H1 (cell line): ENCODE data around the gene GTF3C5. TPM values are rescaled to one million over a fixed set of nuclear protein-coding genes. Genes with fewer than 3 reads are reported as not detected.

Experiments
- CTCF ChIA-PET: fragments of 300-600 bp; sonication (Branson Sonifier 250); formaldehyde crosslinking; loops from one replicate; lab custom pipeline; 2021; ENCODE audit not compliant: partially characterized antibody; lab: Charles Lee
- POLR2A ChIA-PET: fragments of 300-600 bp; sonication (Branson Sonifier 250); formaldehyde crosslinking; loops from one replicate; lab custom pipeline; 2021; ENCODE audit warnings: inconsistent platforms; ENCODE audit not compliant: partially characterized antibody; lab: Charles Lee
- DNase-seq, 2 experiments: peaks; one replicate each; pipeline versions ENCODE4 v3.0.0 to v3.0.0-alpha.2; 2010 to 2022; ENCODE audit warnings: low spot score in 2 of 2, low read depth in 1 of 2, mixed read lengths in 1 of 2
- FAIRE-seq: peaks from 2 replicates; lab custom pipeline; 2011; peaks lifted over from hg19 to GRCh38; lab: Jason Lieb, UNC
- H2AFZ ChIP-seq: 2 replicates; pipeline ENCODE4 v1.8.1; 2012; ENCODE audit warnings: low read length, inconsistent platforms
- H2AK5ac ChIP-seq: 2 replicates; pipeline ENCODE4 v1.6.1; 2013; ENCODE audit warnings: low read depth, low read length
- H2BK120ac ChIP-seq: replicated peaks from 2 replicates; pipeline ENCODE3; 2013; ENCODE audit warnings: low read depth, low read length, inconsistent platforms
- H2BK12ac ChIP-seq: 2 replicates; pipeline ENCODE4 v1.6.1; 2013; ENCODE audit warnings: low read depth, low read length
- H2BK15ac ChIP-seq: 2 replicates; pipeline ENCODE4 v1.6.1; 2013; ENCODE audit warnings: low read length
- H2BK20ac ChIP-seq: 2 replicates; pipeline ENCODE4 v1.6.1; 2013; ENCODE audit warnings: low read length
- H2BK5ac ChIP-seq: 2 replicates; pipeline ENCODE4 v1.6.1; 2013; ENCODE audit warnings: low read depth, low read length
- H3K14ac ChIP-seq: 2 replicates; pipeline ENCODE4 v1.6.1; 2013; ENCODE audit warnings: inconsistent platforms; ENCODE audit not compliant: insufficient read length
- H3K18ac ChIP-seq: 2 replicates; pipeline ENCODE4 v1.6.1; 2013; ENCODE audit warnings: low read length; ENCODE audit errors: extremely low read depth
- H3K23ac ChIP-seq: 2 replicates; pipeline ENCODE4 v1.6.1; 2013; ENCODE audit warnings: inconsistent platforms; ENCODE audit not compliant: insufficient read length
- H3K23me2 ChIP-seq: 2 replicates; pipeline ENCODE4 v1.6.1; 2013; ENCODE audit warnings: low read depth, low read length
- H3K27ac ChIP-seq: 2 replicates; pipeline ENCODE4 v1.6.1; 2011; ENCODE audit warnings: low read depth, low read length, inconsistent platforms
- H3K27me3 ChIP-seq, 4 experiments: replicated peaks in 1 of 4; 1 replicate in 1 of 4; 2 replicates in 3 of 4; pipeline versions ENCODE4 v1.6.1 to v1.8.1; 2011 to 2013; ENCODE audit warnings: low read length in 3 of 4, mild to moderate bottlenecking in 3 of 4, inconsistent platforms in 2 of 4, mixed read lengths in 2 of 4, moderate library complexity in 1 of 4; ENCODE audit not compliant: control insufficient read depth in 3 of 4, insufficient read depth in 3 of 4; ENCODE audit errors: extremely low read depth in 1 of 4
- H3K36me3 ChIP-seq, 4 experiments: 2 replicates each; pipeline versions ENCODE4 v1.6.1 to v1.8.1; 2011 to 2013; ENCODE audit warnings: mild to moderate bottlenecking in 4 of 4, low read length in 3 of 4, moderate library complexity in 2 of 4, control low read depth in 1 of 4, inconsistent platforms in 1 of 4; ENCODE audit not compliant: insufficient read depth in 4 of 4, control insufficient read depth in 2 of 4
- H3K4ac ChIP-seq: replicated peaks from 2 replicates; pipeline ENCODE3; 2013; ENCODE audit warnings: low read length, low read depth, mixed read lengths, inconsistent platforms; ENCODE audit not compliant: insufficient read length
- H3K4me1 ChIP-seq, 4 experiments: replicated peaks in 1 of 4; 1 replicate in 1 of 4; 2 replicates in 3 of 4; pipeline versions ENCODE4 v1.6.1 to v1.8.1; 2011 to 2013; ENCODE audit warnings: low read length in 3 of 4, inconsistent platforms in 2 of 4, mixed read lengths in 1 of 4; ENCODE audit not compliant: insufficient read depth in 4 of 4, control insufficient read depth in 3 of 4
- H3K4me2 ChIP-seq, 2 experiments: 2 replicates each; pipeline versions ENCODE4 v1.6.1 to v1.8.1; 2011 to 2013; ENCODE audit warnings: low read depth in 2 of 2, low read length in 2 of 2, control low read depth in 1 of 2, inconsistent platforms in 1 of 2, mild to moderate bottlenecking in 1 of 2; ENCODE audit not compliant: insufficient read depth in 1 of 2
- H3K4me3 ChIP-seq, 4 experiments: fragments of 200-600, 300-600 bp in 1 of 4; sonication (generic), shearing (Covaris generic), sonication (Bioruptor Twin) in 1 of 4; 2 replicates each; pipeline versions ENCODE4 v1.5.1 to v1.8.1; 2011 to 2016; ENCODE audit warnings: low read length in 4 of 4, low read depth in 3 of 4, control low read depth in 2 of 4, inconsistent platforms in 2 of 4, mild to moderate bottlenecking in 2 of 4, mixed read lengths in 1 of 4, moderate library complexity in 1 of 4; ENCODE audit not compliant: insufficient read depth in 2 of 4; ENCODE audit errors: extremely low read depth in 1 of 4
- H3K56ac ChIP-seq: replicated peaks from 2 replicates; pipeline ENCODE3; 2013; ENCODE audit warnings: low read depth, mild to moderate bottlenecking, mixed read lengths, low read length, inconsistent platforms; ENCODE audit not compliant: insufficient read length
- H3K79me1 ChIP-seq: 2 replicates; pipeline ENCODE4 v1.6.1; 2013; ENCODE audit warnings: low read depth, low read length, control low read depth
- H3K79me2 ChIP-seq, 2 experiments: 2 replicates each; pipeline versions ENCODE4 v1.6.1 to v1.8.1; 2012 to 2013; ENCODE audit warnings: low read length in 2 of 2, mild to moderate bottlenecking in 2 of 2, inconsistent platforms in 1 of 2; ENCODE audit not compliant: insufficient read depth in 2 of 2, control insufficient read depth in 1 of 2
- H3K9ac ChIP-seq, 4 experiments: replicated peaks in 1 of 4; 1 replicate in 1 of 4; 2 replicates in 3 of 4; pipeline versions ENCODE4 v1.6.1 to v1.8.1; 2011 to 2013; ENCODE audit warnings: low read depth in 3 of 4, low read length in 3 of 4, control low read depth in 2 of 4, mild to moderate bottlenecking in 2 of 4, moderate library complexity in 2 of 4, inconsistent platforms in 1 of 4; ENCODE audit errors: extremely low read depth in 1 of 4
- H3K9me3 ChIP-seq, 2 experiments: 2 replicates each; pipeline versions ENCODE4 v1.6.1 to v1.8.1; 2012 to 2013; ENCODE audit warnings: mild to moderate bottlenecking in 2 of 2, moderate library complexity in 2 of 2, control low read depth in 1 of 2, inconsistent platforms in 1 of 2, low read depth in 1 of 2, low read length in 1 of 2, mixed read lengths in 1 of 2; ENCODE audit not compliant: insufficient read depth in 2 of 2
- H4K20me1 ChIP-seq, 2 experiments: replicated peaks in 1 of 2; 2 replicates each; pipeline versions ENCODE3 to v1.8.1; 2011 to 2013; ENCODE audit warnings: inconsistent platforms in 2 of 2, low read length in 2 of 2, mild to moderate bottlenecking in 1 of 2; ENCODE audit not compliant: insufficient read depth in 2 of 2, control insufficient read depth in 1 of 2
- H4K5ac ChIP-seq: 2 replicates; pipeline ENCODE4 v1.6.1; 2013; ENCODE audit warnings: low read length, low read depth, mixed read lengths, inconsistent platforms; ENCODE audit not compliant: insufficient read length
- H4K8ac ChIP-seq: 2 replicates; pipeline ENCODE4 v1.8.0; 2013; ENCODE audit warnings: mild to moderate bottlenecking, moderate library complexity, low read length, inconsistent platforms; ENCODE audit not compliant: insufficient read depth; ENCODE audit errors: extremely low read depth
- H4K91ac ChIP-seq: replicated peaks from 2 replicates; pipeline ENCODE3; 2013; ENCODE audit warnings: low read length, mixed read lengths, inconsistent platforms; ENCODE audit not compliant: insufficient read length
- CEBPB ChIP-seq: IDR thresholded peaks from 2 replicates; pipeline ENCODE4 v1.6.1; 2012; ENCODE audit warnings: low read depth, low read length
- KDM1A ChIP-seq: fragments of 200-600, 300-600 bp; sonication (generic); IDR thresholded peaks from 2 replicates; pipeline ENCODE4 v1.7.1; 2016; ENCODE audit warnings: mild to moderate bottlenecking, low read length, borderline replicate concordance
- SIN3A ChIP-seq, 2 experiments: IDR thresholded peaks in 1 of 2; conservative IDR thresholded peaks in 1 of 2; 2 replicates each; pipeline ENCODE4 v1.6.1; 2011 to 2012; ENCODE audit warnings: low read length in 2 of 2, improper control_type of control experiment in 1 of 2, low read depth in 1 of 2, mild to moderate bottlenecking in 1 of 2
- SIX5 ChIP-seq: IDR thresholded peaks from 2 replicates; pipeline ENCODE4 v1.6.1; 2011; ENCODE audit warnings: mild to moderate bottlenecking, low read depth, low read length
- TAF7 ChIP-seq: optimal IDR thresholded peaks from 2 replicates; pipeline ENCODE3; 2011; ENCODE audit warnings: low read depth, mild to moderate bottlenecking, inconsistent platforms, low read length, moderate library complexity, borderline replicate concordance
- WGBS, 2 experiments: shearing (Covaris generic) in 1 of 2; methylation state at CpG; one replicate each; pipeline versions ENCODE4 v1.1.6 to v1.1.7; 2013 to 2015; ENCODE audit warnings: low lambda C conversion rate in 2 of 2, mixed read lengths in 2 of 2, inconsistent platforms in 1 of 2, low coverage in 1 of 2, missing lambda C conversion rate in 1 of 2; ENCODE audit not compliant: insufficient replicate concordance in 2 of 2, insufficient coverage in 1 of 2, insufficient read length in 1 of 2; ENCODE audit errors: extremely low coverage in 1 of 2, missing lambda C conversion rate in 1 of 2; 5-methylcytosine and 5-hydroxymethylcytosine counted together
- polyA plus RNA-seq, 7 experiments: library from polyadenylated mRNA; depleted of rRNA in 3 of 7; stranded (reverse) in 5 of 7; unstranded in 2 of 7; fragments of >200 nt in 5 of 7; fragments of 200-250 nt in 2 of 7; gene quantifications; 1 replicate in 5 of 7; 2 replicates in 1 of 7; 4 replicates in 1 of 7; pipeline versions ENCODE4 v1.2.1 to v1.2.3, GENCODE V29; 2011 to 2013; ENCODE audit warnings: missing spikeins in 2 of 7, mixed read lengths in 2 of 7
- total RNA-seq: library from RNA; stranded (reverse); fragmentation: NEBNext Ultra II Directional; extraction: Animal tissue kit (Norgen Biotek cat#: 25700); gene quantifications from 2 replicates; pipeline ENCODE4 v1.2.1, GENCODE V29; 2021

The GTF3C5 gene
- total and polyA plus RNA-seq, 2 of the 8 experiments (the other 6 are each of a cell fraction or from before 2014, with no cell fraction given) = 78.7 to 87.1 TPM

DNA sequence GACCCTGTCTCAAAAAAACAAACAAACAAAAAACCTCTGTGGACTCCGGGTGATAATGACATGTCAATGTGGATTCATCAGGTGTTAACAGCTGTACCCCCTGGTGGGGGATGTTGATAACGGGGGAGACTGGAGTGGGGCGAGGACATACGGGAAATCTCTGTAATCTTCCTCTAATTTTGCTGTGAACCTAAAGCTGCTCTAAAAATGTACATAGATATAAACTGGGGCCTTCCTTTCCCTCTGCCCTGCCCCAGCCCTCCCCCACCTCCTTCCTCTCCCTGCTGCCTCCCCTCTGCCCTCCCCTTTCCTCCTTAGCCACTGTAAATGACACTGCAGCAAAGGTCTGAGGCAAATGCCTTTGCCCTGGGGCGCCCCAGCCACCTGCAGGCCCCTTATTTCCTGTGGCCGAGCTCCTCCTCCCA, 29.6 kb downstream of the GTF3C5 start:
- H3K9ac ChIP-seq = no peak overlapping the region
- ChIA-PET CTCF (interaction anchor here (0.7 to 1.5 kb wide), 7 partner anchors 19 to 87 kb away, joined by 3 to 10 read pairs (median 4); no protein-coding TSS in a partner anchor), POLR2A (interaction anchor here (1.9 kb wide), 3 partner anchors 11 to 30 kb away, joined by 4 to 7 read pairs (median 4); no protein-coding TSS in a partner anchor)
- H3K4me1 ChIP-seq = peaks cover 6 to 23% (median 13%) of the 10 kb centered on the region in 4 experiments
- 0 out of 4 replicates have a peak overlapping the region, but pooled peaks have one; percentile 6 to 21 for H3K4me2 ChIP-seq
- no peak overlapping the region for H2AK5ac ChIP-seq
- H3K79me1 ChIP-seq = 0 out of 2 replicates have a peak, but pooled peaks cover 2% of the 10 kb centered on the region
- no peaks in the 10 kb centered on the region for H3K79me2 ChIP-seq
- no peak overlapping the region for H4K8ac ChIP-seq
- 83% methylated on average over 4 of the region's 6 CpGs; no CpG with 5 or more reads in 1 of the 2 experiments for WGBS, 2 experiments
- H3K36me3 ChIP-seq = peaks cover 2 to 22% (median 8%) of the 10 kb centered on the region in 4 experiments; a peak in 5 of 8 replicates
- no peaks in the 10 kb centered on the region for H3K9me3 ChIP-seq
- H4K5ac ChIP-seq = no peak overlapping the region
- 0 out of 4 replicates have a peak, but pooled peaks of 1 of the 2 experiments have one; percentile 24 for TF ChIP-seq SIN3A (conservative IDR thresholded peaks at IDR 0.05 in 1 of 2, IDR thresholded peaks at IDR 0.05 in 1 of 2; ENCODE audit: low read depth in 1 of 2, low read length in 2 of 2)
- TF ChIP-seq CEBPB = no peak
- no peak for TF ChIP-seq KDM1A
- no peak for TF ChIP-seq TAF7
- TF ChIP-seq SIX5 = no peak
- H3K4me3 ChIP-seq = no peak overlapping the region
- FAIRE-seq = no peak
- no peak overlapping the region for H2BK20ac ChIP-seq
- no peak overlapping the region for H3K14ac ChIP-seq
- no peak overlapping the region for H3K27ac ChIP-seq
- H3K56ac ChIP-seq = no peak overlapping the region
- peaks cover 0 to 7% of the 10 kb centered on the region in 2 experiments for H4K20me1 ChIP-seq
- H2BK120ac ChIP-seq = no peak overlapping the region
- no peak overlapping the region for H3K23ac ChIP-seq
- H2AFZ ChIP-seq = no peak overlapping the region
- H3K4ac ChIP-seq = no peak overlapping the region
- H3K18ac ChIP-seq = no peak overlapping the region
- H3K27me3 ChIP-seq = no peaks in the 10 kb centered on the region
- no peak overlapping the region for H2BK5ac ChIP-seq
- peak overlapping the region; percentile 40 for H4K91ac ChIP-seq
- no peak overlapping the region for H2BK12ac ChIP-seq
- H3K23me2 ChIP-seq = no peaks in the 10 kb centered on the region
- DNase-seq = no peak
- H2BK15ac ChIP-seq = no peak overlapping the region
